ENCODE results near the gene FBXO34. TPM values are rescaled to one million over a fixed set of nuclear protein-coding genes. Genes with fewer than 3 reads are reported as not detected.

FBXO34 gene
- total RNA-seq, 2 experiments from 2014 or later = 26.3 to 28.8 TPM

- ChIA-PET POLR2A (interaction anchor here (0.6 to 0.8 kb wide), 2 partner anchors 63 to 165 kb away, joined by 4 read pairs; partner anchors contain the start of gene FBXO34), CTCF (ENCODE audit: unreplicated experiment) (no interaction called here)
- no peak overlapping the region for H3K27ac ChIP-seq (ENCODE audit: low read depth, low read length, poor library complexity, severe bottlenecking)
- H3K9me3 ChIP-seq (ENCODE audit: low read length) = no peaks in the 10 kb centered on the region
- H2AFZ ChIP-seq (ENCODE audit: low read length) = no peak overlapping the region
- no peak overlapping the region for H3K4me3 ChIP-seq (ENCODE audit: low read depth, low read length, poor library complexity, severe bottlenecking)
- H3K4me1 ChIP-seq (ENCODE audit: insufficient read depth, low read length, poor library complexity, severe bottlenecking) = peaks cover 17% of the 10 kb centered on the region
- DNase-seq (ENCODE audit: low spot score) = no peak
- no TSS peak for BruUV-seq (replicated peaks)
- H4K20me1 ChIP-seq (ENCODE audit: insufficient read depth, low read length) = peaks cover 12% of the 10 kb centered on the region; the same call in 1 of the 2 replicates
- intact Hi-C loops (cut with micrococcal nuclease; ENCODE audit: unreplicated experiment) = no loop called here
- TF ChIP-seq CTCF (conservative IDR thresholded peaks at IDR 0.05; ENCODE audit: low read length) = no peak
- TF ChIP-seq EZH2phosphoT487 (IDR thresholded peaks at IDR 0.05; ENCODE audit: borderline replicate concordance, low read depth, low read length) = no peak
- peaks cover 20% of the 10 kb centered on the region; the same call in 1 of the 2 replicates for H3K79me2 ChIP-seq (ENCODE audit: insufficient read depth, low read depth, low read length)
- no peak overlapping the region for H3K4me2 ChIP-seq (ENCODE audit: low read length)
- H3K9me2 ChIP-seq (ENCODE audit: insufficient read depth, low read length) = no peaks in the 10 kb centered on the region
- H3K36me3 ChIP-seq (ENCODE audit: insufficient read depth, low read length) = no peaks in the 10 kb centered on the region; the same call in 1 of the 2 replicates
Observed at GRCh38 chr14:55333711-55334485, 62.7 kb downstream of the FBXO34 start.

- no peak overlapping the region for H3K27ac ChIP-seq (ENCODE audit: low read depth, low read length, poor library complexity, severe bottlenecking)
Observed at GRCh38 chr14:55336162-55336561, 64.9 kb downstream of the FBXO34 start.

More at GRCh38 chr14:55336162-55336561, 64.9 kb downstream of the FBXO34 start:
- BruUV-seq (replicated peaks) = no TSS peak
- POLR2A ChIA-PET = interaction anchor here (0.6 kb wide), 1 partner anchor 150 kb away, joined by 4 read pairs; no protein-coding TSS in a partner anchor
- no peak for DNase-seq (ENCODE audit: low spot score)
- Histone ChIP-seq H3K36me3 (ENCODE audit: insufficient read depth, low read length) (no peaks in the 10 kb centered on the region; the same call in 1 of the 2 replicates), H2AFZ (ENCODE audit: low read length) (no peak overlapping the region), H3K9me2 (ENCODE audit: insufficient read depth, low read length) (no peaks in the 10 kb centered on the region), H3K4me3 (ENCODE audit: low read depth, low read length, poor library complexity, severe bottlenecking) (no peak overlapping the region), H3K4me1 (ENCODE audit: insufficient read depth, low read length, poor library complexity, severe bottlenecking) (peaks cover 17% of the 10 kb centered on the region), H3K79me2 (ENCODE audit: insufficient read depth, low read depth, low read length) (peaks cover 20% of the 10 kb centered on the region; the same call in 1 of the 2 replicates), H4K20me1 (ENCODE audit: insufficient read depth, low read length) (0 out of 2 replicates have a peak, but pooled peaks cover 8% of the 10 kb centered on the region), H3K4me2 (ENCODE audit: low read length) (no peak overlapping the region), H3K9me3 (ENCODE audit: low read length) (no peaks in the 10 kb centered on the region)
- CTCF ChIA-PET (ENCODE audit: unreplicated experiment) = no interaction called here
- intact Hi-C loops (cut with micrococcal nuclease; ENCODE audit: unreplicated experiment) = no loop called here
- TF ChIP-seq CTCF (conservative IDR thresholded peaks at IDR 0.05; ENCODE audit: low read length) (no peak), EZH2phosphoT487 (IDR thresholded peaks at IDR 0.05; ENCODE audit: borderline replicate concordance, low read depth, low read length) (no peak)
